Activated CD4-positive, alpha-beta T cell treated with anti-CD3 and anti-CD28 coated beads, Interleukin-2, amount 50 U/mL, for 48 hours (primary cell): ENCODE measurements around the gene DSCAM.

Experiments
- DNase-seq, 2 experiments: peaks; one replicate each; pipeline ENCODE4 v3.0.0-alpha.2; 2020

DSCAM gene

GRCh38 chr21:40146216-40146837 lies 700.6 kb downstream of the DSCAM start:
- DNase-seq, result no peak

GRCh38 chr21:40143822-40144525 lies 703.0 kb downstream of the DSCAM start:
- DNase-seq, result peak; percentile 55 to 60

- DNase-seq, result no peak
These were observed 705.3 kb downstream of the DSCAM start for GRCh38 chr21:40141621-40142020.

- no peak for DNase-seq
These were observed 706.3 kb downstream of the DSCAM start for GRCh38 chr21:40140675-40141074.

GRCh38 chr21:40139636-40140035 lies 707.3 kb downstream of the DSCAM start:
- no peak for DNase-seq

- no peak for DNase-seq
These were observed 710.4 kb downstream of the DSCAM start for GRCh38 chr21:40136571-40136970.

- no peak for DNase-seq
These were observed 712.0 kb downstream of the DSCAM start for GRCh38 chr21:40134731-40135492.

GRCh38 chr21:40130476-40130875 lies 716.5 kb downstream of the DSCAM start:
- DNase-seq, result no peak

GRCh38 chr21:40129809-40130208 lies 717.1 kb downstream of the DSCAM start:
- DNase-seq, result no peak

- DNase-seq, result no peak
These were observed 718.1 kb downstream of the DSCAM start for GRCh38 chr21:40128891-40129290.

- DNase-seq, result no peak
These were observed 725.9 kb downstream of the DSCAM start for GRCh38 chr21:40120940-40121575.

GRCh38 chr21:40118527-40118926 lies 728.4 kb downstream of the DSCAM start:
- no peak for DNase-seq

- no peak for DNase-seq
These were observed 729.7 kb downstream of the DSCAM start for GRCh38 chr21:40117236-40117635.

- DNase-seq, result no peak
These were observed 731.2 kb downstream of the DSCAM start for GRCh38 chr21:40115775-40116174.

GRCh38 chr21:40102682-40103081 lies 744.3 kb downstream of the DSCAM start:
- DNase-seq, result no peak

GRCh38 chr21:40099809-40100208 lies 747.1 kb downstream of the DSCAM start:
- no peak for DNase-seq

- DNase-seq, result no peak
These were observed 751.5 kb downstream of the DSCAM start for GRCh38 chr21:40095477-40095876.

GRCh38 chr21:40080385-40080784 lies 766.6 kb downstream of the DSCAM start:
- DNase-seq, result no peak

GRCh38 chr21:40074710-40075109 lies 772.2 kb downstream of the DSCAM start:
- DNase-seq, result no peak

- no peak for DNase-seq
These were observed 772.8 kb downstream of the DSCAM start for GRCh38 chr21:40074198-40074597.

- DNase-seq, result no peak
These were observed 773.3 kb downstream of the DSCAM start for GRCh38 chr21:40073642-40074041.

- DNase-seq, result no peak
These were observed 776.1 kb downstream of the DSCAM start for GRCh38 chr21:40070871-40071270.

- DNase-seq, result no peak
These were observed 779.2 kb downstream of the DSCAM start for GRCh38 chr21:40067751-40068150.

GRCh38 chr21:40066221-40066620 lies 780.7 kb downstream of the DSCAM start:
- DNase-seq, result no peak
